Neutrophil (primary cell): Measurements from ENCODE around the gene RPL10A.

Experiments
- H3K27ac ChIP-seq: fragments of 200-600 bp; sonication (generic); 2 replicates; pipeline ENCODE4 v1.5.1; 2016; ENCODE audit warnings: mild to moderate bottlenecking, moderate library complexity
- H3K27me3 ChIP-seq: fragments of 200-600 bp; sonication (generic); 2 replicates; pipeline ENCODE4 v1.6.0; 2016; ENCODE audit warnings: mild to moderate bottlenecking
- H3K36me3 ChIP-seq: fragments of 200-600 bp; sonication (generic); 2 replicates; pipeline ENCODE4 v1.5.1; 2017
- H3K4me1 ChIP-seq, 2 experiments: fragments of 200-600 bp in 1 of 2; sonication (generic) in 1 of 2; 1 replicate in 1 of 2; 2 replicates in 1 of 2; pipeline versions ENCODE4 v1.5.1 to v1.6.1; 2013 to 2016; ENCODE audit warnings: low read depth in 1 of 2, low read length in 1 of 2, mild to moderate bottlenecking in 1 of 2, moderate library complexity in 1 of 2; ENCODE audit not compliant: control insufficient read depth in 1 of 2, insufficient read depth in 1 of 2
- H3K4me3 ChIP-seq, 2 experiments: fragments of 200-600 bp in 1 of 2; sonication (generic) in 1 of 2; 1 replicate in 1 of 2; 2 replicates in 1 of 2; pipeline ENCODE4 v1.5.1; 2013 to 2016; ENCODE audit warnings: low read depth in 1 of 2, low read length in 1 of 2, mild to moderate bottlenecking in 1 of 2, moderate library complexity in 1 of 2
- H3K9me3 ChIP-seq: fragments of 200-600 bp; sonication (generic); 2 replicates; pipeline ENCODE4 v1.5.1; 2016
- TF ChIP-seq, protein P1 (sequence below): fragments of 200-600 bp; sonication (generic); IDR thresholded peaks from 2 replicates; pipeline ENCODE4 v1.5.1; 2016; ENCODE audit warnings: antibody characterized with exemption

RPL10A gene

DNA sequence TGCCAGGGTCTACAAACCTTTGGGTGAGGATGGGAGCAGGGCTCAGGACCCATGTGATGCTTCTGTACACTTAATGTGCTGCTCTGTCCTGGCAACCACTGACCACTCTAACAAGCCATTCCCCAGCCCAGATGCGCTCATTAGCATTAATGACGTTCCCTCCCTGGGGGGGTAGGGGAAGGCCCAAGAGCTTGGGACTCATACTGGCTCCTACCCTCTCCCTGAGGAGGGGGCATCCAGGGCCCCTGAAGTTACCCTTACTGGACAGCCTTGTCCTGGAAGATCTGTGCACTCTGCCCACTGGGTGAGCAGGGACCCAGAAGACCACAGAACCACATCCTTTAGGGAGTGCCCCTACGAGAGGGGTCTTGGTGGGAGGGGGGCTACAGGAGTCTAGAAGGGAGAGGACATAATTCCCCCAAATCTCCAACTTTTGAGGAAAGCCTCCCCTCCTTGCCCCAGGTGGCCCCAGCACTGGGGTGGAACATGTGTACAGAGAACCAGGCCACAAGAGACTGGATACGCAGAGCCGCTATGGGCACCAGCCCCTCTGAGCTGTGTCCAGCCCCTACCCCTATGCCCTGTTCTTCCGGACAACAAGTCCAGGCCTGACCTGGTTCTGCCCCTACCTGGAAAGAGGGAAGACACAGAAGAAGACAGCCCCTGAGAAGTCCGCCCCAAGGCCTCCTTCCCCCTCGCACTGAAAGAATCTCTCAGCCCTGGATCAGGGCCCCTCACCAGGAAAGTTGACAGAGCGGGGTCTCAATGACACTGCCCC, 27.2 kb downstream of the RPL10A start:
- Histone ChIP-seq H3K36me3 (no peaks in the 10 kb centered on the region), H3K9me3 (no peaks in the 10 kb centered on the region), H3K4me1 (peaks cover 39 to 44% of the 10 kb centered on the region in 2 experiments), H3K27ac (no peak overlapping the region), H3K27me3 (peaks cover 100% of the 10 kb centered on the region), H3K4me3 (no peak overlapping the region)
- TF ChIP-seq, protein P1, sequence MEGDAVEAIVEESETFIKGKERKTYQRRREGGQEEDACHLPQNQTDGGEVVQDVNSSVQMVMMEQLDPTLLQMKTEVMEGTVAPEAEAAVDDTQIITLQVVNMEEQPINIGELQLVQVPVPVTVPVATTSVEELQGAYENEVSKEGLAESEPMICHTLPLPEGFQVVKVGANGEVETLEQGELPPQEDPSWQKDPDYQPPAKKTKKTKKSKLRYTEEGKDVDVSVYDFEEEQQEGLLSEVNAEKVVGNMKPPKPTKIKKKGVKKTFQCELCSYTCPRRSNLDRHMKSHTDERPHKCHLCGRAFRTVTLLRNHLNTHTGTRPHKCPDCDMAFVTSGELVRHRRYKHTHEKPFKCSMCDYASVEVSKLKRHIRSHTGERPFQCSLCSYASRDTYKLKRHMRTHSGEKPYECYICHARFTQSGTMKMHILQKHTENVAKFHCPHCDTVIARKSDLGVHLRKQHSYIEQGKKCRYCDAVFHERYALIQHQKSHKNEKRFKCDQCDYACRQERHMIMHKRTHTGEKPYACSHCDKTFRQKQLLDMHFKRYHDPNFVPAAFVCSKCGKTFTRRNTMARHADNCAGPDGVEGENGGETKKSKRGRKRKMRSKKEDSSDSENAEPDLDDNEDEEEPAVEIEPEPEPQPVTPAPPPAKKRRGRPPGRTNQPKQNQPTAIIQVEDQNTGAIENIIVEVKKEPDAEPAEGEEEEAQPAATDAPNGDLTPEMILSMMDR: no peak

DNA sequence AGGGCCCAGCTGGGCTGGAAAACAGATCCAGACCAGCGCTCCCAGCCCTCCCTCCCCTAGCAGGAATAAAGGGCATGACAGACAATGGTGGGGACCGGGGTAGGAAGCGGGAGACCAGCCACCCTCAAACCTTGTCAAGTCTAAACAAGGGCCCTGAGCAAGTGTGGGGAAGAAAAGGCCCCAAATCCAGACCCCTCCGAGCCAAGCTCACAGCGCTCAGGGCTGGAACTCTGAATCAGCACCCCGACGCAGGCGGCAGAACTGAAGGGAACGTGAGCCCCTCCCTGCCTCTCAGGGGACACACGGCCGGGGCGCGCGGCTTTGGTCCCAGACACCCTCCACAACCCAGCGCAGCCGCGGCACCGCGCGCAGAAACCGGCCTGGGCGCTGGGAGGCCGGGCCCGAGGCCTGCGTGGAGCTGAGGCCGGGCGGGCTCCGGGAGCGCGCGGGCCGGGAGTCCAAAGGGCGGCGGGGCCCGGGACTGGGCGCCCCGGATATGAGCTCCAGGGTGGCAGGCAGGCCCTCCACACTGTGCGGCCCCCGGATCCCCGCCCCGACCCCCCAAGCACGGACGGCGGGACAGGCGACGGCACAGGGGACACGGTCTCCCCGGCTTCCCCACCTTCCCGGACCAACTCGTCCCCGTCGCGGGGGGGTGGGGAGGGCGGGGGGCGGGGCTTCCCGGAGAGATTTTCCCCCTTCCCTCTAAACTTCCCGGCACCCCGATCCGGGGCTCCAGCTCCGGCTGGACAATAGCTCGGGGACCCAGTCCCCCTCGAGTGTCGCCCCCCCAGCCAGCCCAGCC, 28.0 kb downstream of the RPL10A start:
- Histone ChIP-seq H3K27ac (no peak overlapping the region), H3K4me1 (peaks cover 39 to 44% of the 10 kb centered on the region in 2 experiments), H3K9me3 (no peaks in the 10 kb centered on the region), H3K27me3 (peaks cover 100% of the 10 kb centered on the region), H3K4me3 (peak overlapping the region; percentile 23 to 66), H3K36me3 (no peaks in the 10 kb centered on the region)
- TF ChIP-seq, protein P1: no peak

DNA sequence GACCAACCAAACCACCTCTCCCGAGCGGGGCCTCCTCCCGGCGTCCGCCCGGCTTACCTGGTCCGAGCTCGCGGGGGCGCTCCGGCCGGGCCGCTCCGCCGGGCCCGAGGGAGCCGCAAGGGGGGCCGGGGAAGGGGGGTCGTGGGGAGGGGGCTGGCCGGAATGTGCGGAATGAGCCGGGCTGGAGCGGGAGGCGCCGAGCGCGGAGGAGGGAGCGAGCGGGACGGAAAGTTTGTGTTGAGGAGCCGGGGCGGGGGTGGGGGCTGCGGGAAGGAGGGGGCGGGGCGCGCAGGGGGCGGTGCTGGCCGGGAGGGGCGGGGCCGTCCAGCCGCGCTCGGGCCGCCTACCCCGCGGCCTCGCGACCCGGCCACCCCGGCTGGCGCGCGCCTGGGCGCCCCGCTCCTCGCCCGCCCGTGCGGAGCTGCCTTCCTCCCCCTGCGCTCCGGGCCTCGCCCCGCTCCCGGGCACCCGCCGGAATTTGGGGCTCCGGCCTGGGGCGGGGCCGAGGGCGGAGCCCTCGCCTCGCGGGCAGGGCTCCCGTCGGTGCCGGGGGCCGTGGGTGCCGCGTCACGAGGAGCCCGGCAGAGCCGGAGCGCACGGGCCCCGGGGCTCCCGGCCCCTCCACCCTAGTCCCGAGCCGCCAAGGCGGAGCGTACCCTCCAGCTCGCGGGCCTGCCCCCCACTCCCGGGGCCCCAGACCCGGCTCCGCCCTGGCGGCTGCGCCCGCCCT, 28.8 kb downstream of the RPL10A start, which contains the start of gene TEAD3:
TEAD3 (minus strand) TSS at position 239 of the 730 bp plus-strand sequence.
- peaks cover 37 to 42% of the 10 kb centered on the region in 2 experiments for H3K4me1 ChIP-seq
- peaks cover 100% of the 10 kb centered on the region for H3K27me3 ChIP-seq
- no peak within 1 kb of the TSS for H3K27ac ChIP-seq

DNA sequence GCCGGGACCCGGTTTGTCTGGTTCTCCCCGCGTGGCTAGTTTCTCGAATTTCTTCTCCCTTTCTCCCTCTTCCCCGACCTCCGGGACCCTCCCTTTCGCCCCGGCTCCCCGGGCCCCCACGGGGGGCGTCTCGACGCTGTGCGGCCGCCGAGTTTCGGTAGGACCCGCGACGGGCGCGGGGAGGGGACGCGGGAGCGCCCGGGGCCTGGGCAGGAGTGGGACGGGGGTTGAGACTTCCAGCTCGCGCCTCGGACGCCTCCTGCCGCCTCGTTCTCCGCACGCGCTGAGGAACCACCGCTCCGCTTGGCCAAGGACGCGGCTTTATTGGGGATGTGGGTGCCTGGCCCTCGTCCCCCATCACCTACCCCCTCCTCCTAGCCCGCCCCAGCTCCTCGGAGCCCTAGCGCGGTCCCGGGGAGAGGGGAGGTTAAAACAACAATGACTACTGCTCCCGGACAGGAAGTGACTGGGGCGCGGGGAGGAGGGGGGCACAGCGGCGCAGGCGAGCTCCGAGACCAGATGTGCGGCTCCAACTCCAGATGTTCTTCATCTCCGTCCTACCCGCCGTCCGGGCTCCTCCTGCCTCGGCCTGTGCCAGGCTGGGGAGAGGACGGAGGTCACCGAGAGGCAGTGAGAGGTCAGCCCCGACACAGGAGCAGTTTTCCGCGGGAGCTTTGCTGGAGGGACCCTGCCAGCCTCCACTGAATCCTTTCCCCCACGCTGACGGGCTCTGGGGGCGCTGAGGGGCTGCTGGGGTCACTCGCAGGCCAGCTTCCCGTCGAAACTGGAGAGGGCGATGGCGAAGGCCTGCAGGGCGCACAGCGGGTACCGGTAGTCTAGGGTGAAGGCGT, 29.6 kb downstream of the RPL10A start:
- Histone ChIP-seq H3K9me3 (no peaks in the 10 kb centered on the region), H3K27me3 (peaks cover 100% of the 10 kb centered on the region), H3K4me1 (peaks cover 32 to 37% of the 10 kb centered on the region in 2 experiments), H3K4me3 (peak overlapping the region; percentile 73 to 78), H3K27ac (no peak overlapping the region), H3K36me3 (no peaks in the 10 kb centered on the region)
- TF ChIP-seq, protein P1: no peak

More for the DNA sequence above, 28.8 kb downstream of the RPL10A start, which contains the start of gene TEAD3:
- H3K4me3 ChIP-seq: peak within 1 kb of the TSS; percentile 73 to 78
- TF ChIP-seq, protein P1: no peak
- H3K36me3 ChIP-seq: no peaks in the 10 kb centered on the region
- no peaks in the 10 kb centered on the region for H3K9me3 ChIP-seq
